Ammon's horn (tissue), 1 donor: Measurements from ENCODE around the gene LRTM2.

Experiments used
- DNase-seq: peaks from one replicate; pipeline ENCODE4 v3.0.0-alpha.2; 2016; ENCODE audit warnings: low spot score

The LRTM2 gene

DNA sequence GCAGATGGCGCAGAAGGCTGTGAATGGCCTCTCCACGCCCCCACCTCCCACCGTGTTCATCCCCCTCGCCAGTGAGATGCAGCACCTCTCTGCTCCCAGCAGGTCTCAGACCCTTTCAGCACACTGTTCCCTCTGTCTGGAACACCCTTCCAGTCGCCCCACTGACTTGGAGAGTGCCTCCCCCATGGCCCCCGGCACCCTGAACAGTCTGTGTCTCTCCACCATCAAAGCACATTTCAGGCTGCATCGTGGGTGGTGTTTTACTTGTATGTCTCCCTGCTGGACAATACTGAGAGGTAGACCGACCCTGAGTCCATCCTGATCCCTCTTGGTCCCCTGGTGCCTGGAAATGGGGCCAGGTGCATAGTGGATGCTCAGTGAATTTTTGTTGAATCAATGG, 63.1 kb downstream of the LRTM2 start:
- DNase-seq = no peak

DNA sequence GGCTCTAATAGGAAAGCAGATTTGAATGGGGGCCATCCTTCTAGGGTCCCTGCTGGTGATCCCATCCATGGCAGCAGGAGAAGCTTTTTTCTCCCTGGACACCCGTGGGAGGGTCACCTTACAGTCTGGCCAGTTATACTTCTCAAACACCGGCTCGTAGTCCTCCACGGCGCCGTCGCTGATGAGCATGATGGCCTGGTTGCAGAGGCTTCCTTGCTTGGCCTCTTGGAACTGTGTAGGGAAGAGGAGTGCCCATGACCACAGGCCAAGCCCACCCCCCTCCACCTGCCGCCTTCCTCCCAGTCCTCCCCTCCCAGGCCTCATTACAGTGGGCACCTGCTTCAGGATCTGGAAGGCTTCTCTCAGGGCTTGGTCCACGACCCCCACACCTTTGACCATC, 64.3 kb downstream of the LRTM2 start:
- DNase-seq = no peak

DNA sequence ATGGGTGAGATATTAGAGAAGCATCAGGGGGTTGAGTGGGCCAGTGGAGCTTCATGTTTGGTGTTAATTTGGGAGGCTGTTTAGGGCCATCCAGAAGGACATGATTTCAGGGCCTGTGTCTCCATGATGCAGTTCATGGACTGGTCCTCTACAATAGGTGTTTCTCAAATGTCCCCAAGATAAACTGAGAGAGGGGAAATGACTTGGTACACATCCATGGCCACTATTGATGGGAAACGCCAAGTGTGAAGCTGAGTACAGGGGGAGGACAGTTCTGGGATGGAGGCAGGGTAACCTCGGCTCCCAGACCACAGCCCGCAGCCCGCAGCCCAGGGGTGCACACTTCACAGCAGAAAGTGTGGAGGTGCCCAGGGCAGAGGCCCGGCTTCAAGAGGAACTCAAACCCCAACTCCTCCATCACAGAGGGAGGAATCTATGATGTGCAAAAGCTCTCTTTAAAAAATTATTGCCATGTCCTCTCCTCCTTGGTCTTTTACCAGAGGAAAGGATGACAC, 64.8 kb downstream of the LRTM2 start:
- no peak for DNase-seq

DNA sequence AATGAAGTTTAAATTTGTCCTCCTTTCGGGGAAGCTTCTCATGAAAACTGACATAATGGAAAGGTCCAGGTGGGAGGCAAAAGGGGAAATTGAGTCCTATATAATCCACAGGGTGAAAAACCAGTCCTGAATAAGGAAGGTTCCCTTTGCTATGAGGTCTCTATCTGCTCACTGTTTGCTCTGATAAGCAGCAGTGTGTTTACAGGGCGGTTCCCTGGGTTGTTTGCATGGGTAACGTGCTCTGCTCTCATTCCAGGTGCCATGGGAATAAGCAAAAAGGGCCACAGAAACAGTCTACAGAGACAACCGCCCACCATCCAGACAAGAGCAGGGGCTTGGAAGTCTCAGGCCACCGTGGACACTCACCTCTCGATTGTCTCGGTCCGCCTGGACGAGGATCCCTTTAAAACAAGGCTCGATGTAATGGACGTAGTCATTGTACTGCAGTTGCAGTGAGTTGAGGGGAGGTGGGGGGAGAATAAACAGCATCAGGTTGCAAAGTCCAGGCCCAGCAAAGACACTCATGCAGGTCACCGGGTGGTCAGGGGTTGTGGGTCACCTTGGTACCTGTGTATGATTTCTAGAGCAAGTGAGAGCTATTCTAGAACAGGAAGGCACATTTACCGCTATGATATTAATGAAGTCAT, 65.4 kb downstream of the LRTM2 start:
- no peak for DNase-seq
